GM23338 (cell line): Measurements from ENCODE around the gene PTPRN2. TPM values are rescaled to one million over a fixed set of nuclear protein-coding genes. Genes with fewer than 3 reads are reported as not detected.

Source experiments
- CREB1 ChIP-seq: fragments of 250-450 bp; sonication (Bioruptor Pico); IDR thresholded peaks from 2 replicates; pipeline ENCODE4 v1.5.0; 2020; ENCODE audit warnings: low read depth, mild to moderate bottlenecking, moderate library complexity
- CTCF ChIP-seq, 2 experiments: fragments of 200-600 bp in 1 of 2; sonication (generic) in 1 of 2; conservative IDR thresholded peaks; 2 replicates each; pipeline versions ENCODE4 v1.5.1 to v1.6.1; 2016 to 2017; ENCODE audit warnings: antibody characterized with exemption in 2 of 2, low read depth in 2 of 2, mild to moderate bottlenecking in 2 of 2, moderate library complexity in 1 of 2
- JUNB ChIP-seq: IDR thresholded peaks from one replicate; pipeline ENCODE4 v1.6.1; 2016; ENCODE audit warnings: antibody characterized with exemption; ENCODE audit not compliant: unreplicated experiment
- NANOG ChIP-seq: IDR thresholded peaks from 2 replicates; pipeline ENCODE4 v1.6.1; 2016; ENCODE audit warnings: antibody characterized with exemption, borderline replicate concordance
- POLR2AphosphoS5 ChIP-seq: IDR thresholded peaks from 2 replicates; pipeline ENCODE4 v1.6.1; 2016; ENCODE audit warnings: antibody characterized with exemption, low read depth
- STAT1 ChIP-seq: IDR thresholded peaks from one replicate; pipeline ENCODE4 v1.6.1; 2016; ENCODE audit warnings: antibody characterized with exemption; ENCODE audit not compliant: unreplicated experiment
- ZNF114 ChIP-seq: fragments of 250-450 bp; sonication (Bioruptor Pico); IDR thresholded peaks from 2 replicates; pipeline ENCODE4 v1.5.0; 2020; ENCODE audit warnings: mild to moderate bottlenecking, moderate library complexity
- polyA plus RNA-seq: library from polyadenylated mRNA; unstranded; fragments of >200 nt; fragmentation: Nextera tagmentation; extraction: Ambion mirVana; gene quantifications from 2 replicates; pipeline ENCODE4 v1.2.1, GENCODE V29; 2016
- total RNA-seq: library from RNA; depleted of rRNA; stranded (reverse); fragments of >200 nt; shearing (Covaris generic); gene quantifications from 2 replicates; pipeline ENCODE4 v1.2.3, GENCODE V29; 2014
- TF ChIP-seq, protein P1 (sequence below): fragments of 250-450 bp; sonication (Bioruptor Pico); IDR thresholded peaks from 2 replicates; pipeline ENCODE4 v1.5.0; 2020; ENCODE audit warnings: mild to moderate bottlenecking, moderate library complexity

The PTPRN2 gene
- total and polyA plus RNA-seq, 2 experiments from 2014 or later = 0.87 to 4.0 TPM

DNA sequence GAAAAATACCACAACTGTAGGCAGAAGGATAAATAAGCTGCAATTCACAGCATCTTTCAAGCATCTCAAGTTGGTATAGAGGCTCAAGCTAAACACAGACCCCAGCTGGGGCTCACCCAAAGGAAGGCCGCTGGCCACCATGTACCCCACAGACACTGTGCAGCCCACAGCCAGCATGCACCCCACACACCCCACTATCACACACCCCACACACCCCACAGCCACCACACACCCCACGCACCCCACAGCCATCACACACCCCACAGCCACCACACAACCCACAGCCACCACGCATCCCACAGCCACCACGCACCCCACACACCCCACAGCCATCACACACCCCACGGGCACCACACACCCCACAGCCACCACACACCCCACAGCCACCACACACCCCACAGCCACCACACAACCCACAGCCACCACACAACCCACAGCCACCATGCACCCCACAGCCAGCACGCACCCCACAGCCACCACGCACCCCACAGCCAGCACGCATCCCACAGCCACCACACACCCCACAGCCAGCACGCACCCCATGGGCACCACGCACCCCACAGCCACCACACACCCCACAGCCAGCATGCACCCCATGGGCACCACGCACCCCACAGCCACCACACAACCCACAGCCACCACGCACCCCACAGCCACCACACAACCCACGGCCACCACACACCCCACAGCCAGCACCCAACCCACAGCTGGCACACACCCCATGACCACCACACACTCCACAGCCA, 1036.1 kb downstream of the PTPRN2 start (continued):
- TF ChIP-seq, protein P1, sequence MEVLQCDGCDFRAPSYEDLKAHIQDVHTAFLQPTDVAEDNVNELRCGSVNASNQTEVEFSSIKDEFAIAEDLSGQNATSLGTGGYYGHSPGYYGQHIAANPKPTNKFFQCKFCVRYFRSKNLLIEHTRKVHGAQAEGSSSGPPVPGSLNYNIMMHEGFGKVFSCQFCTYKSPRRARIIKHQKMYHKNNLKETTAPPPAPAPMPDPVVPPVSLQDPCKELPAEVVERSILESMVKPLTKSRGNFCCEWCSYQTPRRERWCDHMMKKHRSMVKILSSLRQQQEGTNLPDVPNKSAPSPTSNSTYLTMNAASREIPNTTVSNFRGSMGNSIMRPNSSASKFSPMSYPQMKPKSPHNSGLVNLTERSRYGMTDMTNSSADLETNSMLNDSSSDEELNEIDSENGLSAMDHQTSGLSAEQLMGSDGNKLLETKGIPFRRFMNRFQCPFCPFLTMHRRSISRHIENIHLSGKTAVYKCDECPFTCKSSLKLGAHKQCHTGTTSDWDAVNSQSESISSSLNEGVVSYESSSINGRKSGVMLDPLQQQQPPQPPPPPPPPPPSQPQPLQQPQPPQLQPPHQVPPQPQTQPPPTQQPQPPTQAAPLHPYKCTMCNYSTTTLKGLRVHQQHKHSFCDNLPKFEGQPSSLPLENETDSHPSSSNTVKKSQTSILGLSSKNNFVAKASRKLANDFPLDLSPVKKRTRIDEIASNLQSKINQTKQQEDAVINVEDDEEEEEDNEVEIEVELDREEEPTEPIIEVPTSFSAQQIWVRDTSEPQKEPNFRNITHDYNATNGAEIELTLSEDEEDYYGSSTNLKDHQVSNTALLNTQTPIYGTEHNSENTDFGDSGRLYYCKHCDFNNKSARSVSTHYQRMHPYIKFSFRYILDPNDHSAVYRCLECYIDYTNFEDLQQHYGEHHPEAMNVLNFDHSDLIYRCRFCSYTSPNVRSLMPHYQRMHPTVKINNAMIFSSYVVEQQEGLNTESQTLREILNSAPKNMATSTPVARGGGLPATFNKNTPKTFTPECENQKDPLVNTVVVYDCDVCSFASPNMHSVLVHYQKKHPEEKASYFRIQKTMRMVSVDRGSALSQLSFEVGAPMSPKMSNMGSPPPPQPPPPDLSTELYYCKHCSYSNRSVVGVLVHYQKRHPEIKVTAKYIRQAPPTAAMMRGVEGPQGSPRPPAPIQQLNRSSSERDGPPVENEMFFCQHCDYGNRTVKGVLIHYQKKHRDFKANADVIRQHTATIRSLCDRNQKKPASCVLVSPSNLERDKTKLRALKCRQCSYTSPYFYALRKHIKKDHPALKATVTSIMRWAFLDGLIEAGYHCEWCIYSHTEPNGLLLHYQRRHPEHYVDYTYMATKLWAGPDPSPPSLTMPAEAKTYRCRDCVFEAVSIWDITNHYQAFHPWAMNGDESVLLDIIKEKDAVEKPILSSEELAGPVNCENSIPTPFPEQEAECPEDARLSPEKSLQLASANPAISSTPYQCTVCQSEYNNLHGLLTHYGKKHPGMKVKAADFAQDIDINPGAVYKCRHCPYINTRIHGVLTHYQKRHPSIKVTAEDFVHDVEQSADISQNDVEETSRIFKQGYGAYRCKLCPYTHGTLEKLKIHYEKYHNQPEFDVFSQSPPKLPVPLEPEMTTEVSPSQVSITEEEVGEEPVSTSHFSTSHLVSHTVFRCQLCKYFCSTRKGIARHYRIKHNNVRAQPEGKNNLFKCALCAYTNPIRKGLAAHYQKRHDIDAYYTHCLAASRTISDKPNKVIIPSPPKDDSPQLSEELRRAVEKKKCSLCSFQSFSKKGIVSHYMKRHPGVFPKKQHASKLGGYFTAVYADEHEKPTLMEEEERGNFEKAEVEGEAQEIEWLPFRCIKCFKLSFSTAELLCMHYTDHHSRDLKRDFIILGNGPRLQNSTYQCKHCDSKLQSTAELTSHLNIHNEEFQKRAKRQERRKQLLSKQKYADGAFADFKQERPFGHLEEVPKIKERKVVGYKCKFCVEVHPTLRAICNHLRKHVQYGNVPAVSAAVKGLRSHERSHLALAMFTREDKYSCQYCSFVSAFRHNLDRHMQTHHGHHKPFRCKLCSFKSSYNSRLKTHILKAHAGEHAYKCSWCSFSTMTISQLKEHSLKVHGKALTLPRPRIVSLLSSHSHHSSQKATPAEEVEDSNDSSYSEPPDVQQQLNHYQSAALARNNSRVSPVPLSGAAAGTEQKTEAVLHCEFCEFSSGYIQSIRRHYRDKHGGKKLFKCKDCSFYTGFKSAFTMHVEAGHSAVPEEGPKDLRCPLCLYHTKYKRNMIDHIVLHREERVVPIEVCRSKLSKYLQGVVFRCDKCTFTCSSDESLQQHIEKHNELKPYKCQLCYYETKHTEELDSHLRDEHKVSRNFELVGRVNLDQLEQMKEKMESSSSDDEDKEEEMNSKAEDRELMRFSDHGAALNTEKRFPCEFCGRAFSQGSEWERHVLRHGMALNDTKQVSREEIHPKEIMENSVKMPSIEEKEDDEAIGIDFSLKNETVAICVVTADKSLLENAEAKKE (CRISPR knock-in tag) = no peak
- TF ChIP-seq CTCF (conservative IDR thresholded peaks at IDR 0.05; ENCODE audit: low read depth in 2 of 2) (no peak), CREB1 (CRISPR knock-in tag) (no peak), NANOG (no peak), JUNB (no peak), POLR2AphosphoS5 (no peak), STAT1 (no peak), ZNF114 (CRISPR knock-in tag) (no peak)
